ENCODE data around the gene ADAMTS2.

GRCh38 chr5:179215576-179215975 is 129.7 kb downstream of the ADAMTS2 start:
- TF ChIP-seq CTCF (IDR thresholded peaks at IDR 0.05; ENCODE audit: borderline replicate concordance, extremely low read depth, low read length, poor library complexity, severe bottlenecking) (no peak), EZH2 (IDR thresholded peaks at IDR 0.05; ENCODE audit: borderline replicate concordance, low read depth, low read length, severe bottlenecking) (no peak)

Measured in DND-41 (cell line).